CD4-positive, alpha-beta T cell (primary cell): ENCODE results near the gene SLC18A2. TPM values are rescaled to one million over a fixed set of nuclear protein-coding genes. Genes with fewer than 3 reads are reported as not detected.
A peak's percentile ranks its signal among the peaks of the same experiment; 100 is the strongest.
"Not testable (repeated sequence)": the region's sequence is repeated elsewhere in the genome, so short reads cannot be mapped to it uniquely, and the experiment has no call there.

Source experiments
- ATAC-seq: fragments of 200-7000 bp; cut with Tn5 transposase; one replicate; pipeline ENCODE4 v1.10.0; 2022; ENCODE audit warnings: mild to moderate bottlenecking; ENCODE audit not compliant: poor library complexity
- CTCF ChIA-PET: fragments of 350-600 bp; sonication (Branson Sonifier 250); formaldehyde crosslinking; loops from one replicate; lab custom pipeline; 2021; ENCODE audit warnings: antibody characterized with exemption, inconsistent platforms; lab: Charles Lee
- POLR2A ChIA-PET: fragments of 350-600 bp; sonication (Branson Sonifier 250); formaldehyde crosslinking; loops from one replicate; lab custom pipeline; 2021; ENCODE audit warnings: antibody characterized with exemption, inconsistent platforms; lab: Charles Lee
- DNase-seq, 14 experiments: peaks; one replicate each; pipeline ENCODE4 v3.0.0-alpha.2; 2013 to 2020; ENCODE audit warnings: mixed read lengths in 2 of 14
- H3K27ac ChIP-seq, 2 donors: one replicate each; pipeline versions ENCODE4 v1.5.1 to v1.7.0; 2013; ENCODE audit warnings: low read length in 2 of 2, low read depth in 1 of 2, mild to moderate bottlenecking in 1 of 2
- H3K27me3 ChIP-seq, 2 experiments: 1 replicate in 1 of 2; 2 replicates in 1 of 2; pipeline versions ENCODE4 v1.6.1 to v1.7.0; 2013; ENCODE audit warnings: low read length in 2 of 2, control low read depth in 1 of 2, mild to moderate bottlenecking in 1 of 2, moderate library complexity in 1 of 2; ENCODE audit not compliant: insufficient read depth in 2 of 2, control insufficient read depth in 1 of 2
- H3K36me3 ChIP-seq: one replicate; pipeline ENCODE4 v1.6.1; 2013; ENCODE audit warnings: low read length, control low read depth; ENCODE audit not compliant: insufficient read depth
- H3K4me1 ChIP-seq: one replicate; pipeline ENCODE4 v1.6.1; 2013; ENCODE audit warnings: low read length, control low read depth; ENCODE audit not compliant: insufficient read depth
- H3K4me3 ChIP-seq: one replicate; pipeline ENCODE4 v1.5.1; 2013; ENCODE audit warnings: mild to moderate bottlenecking, low read length, moderate library complexity
- H3K9me3 ChIP-seq, 2 experiments: 1 replicate in 1 of 2; 2 replicates in 1 of 2; pipeline versions ENCODE4 v1.6.1 to v1.7.0; 2013; ENCODE audit warnings: low read length in 2 of 2, mild to moderate bottlenecking in 2 of 2, control low read depth in 1 of 2, moderate library complexity in 1 of 2; ENCODE audit not compliant: control insufficient read depth in 1 of 2, insufficient read depth in 1 of 2
- H3K27ac Mint-ChIP-seq: one replicate; pipeline ENCODE4 v1.8.0; 2020; ENCODE audit warnings: mixed read lengths
- H3K27me3 Mint-ChIP-seq: one replicate; pipeline ENCODE4 v1.8.0; 2021; ENCODE audit warnings: mixed read lengths
- H3K36me3 Mint-ChIP-seq: one replicate; pipeline ENCODE4 v1.8.0; 2021; ENCODE audit warnings: low read depth, mixed read lengths
- H3K4me1 Mint-ChIP-seq: one replicate; pipeline ENCODE4 v1.8.0; 2021; ENCODE audit warnings: low read depth, mixed read lengths
- H3K4me3 Mint-ChIP-seq: one replicate; pipeline ENCODE4 v1.8.0; 2020; ENCODE audit warnings: mild to moderate bottlenecking, mixed read lengths
- H3K9me3 Mint-ChIP-seq: one replicate; pipeline ENCODE4 v1.8.0; 2020; ENCODE audit warnings: mixed read lengths
- intact Hi-C, 2 experiments: fragments of 100-400 bp; cut with DNase I in 1 of 2; cut with micrococcal nuclease in 1 of 2; formaldehyde crosslinking; loops; one replicate each; pipeline versions ENCODE4 v1.15.1 to v1.9.0; 2023 to 2025; cut with DNase I, micrococcal nuclease
- total RNA-seq, 174 experiments: library from RNA in 2 of 174; stranded (reverse) in 2 of 174; gene quantifications; one replicate each; pipeline ENCODE4 v1.2.3 and lab custom pipeline; 2021 to 2026
- TF ChIP-seq, protein P1 (sequence below): fragments of 200-600 bp; IDR thresholded peaks from one replicate; pipeline ENCODE4 v1.8.0; 2022; ENCODE audit warnings: antibody characterized with exemption, mild to moderate bottlenecking

SLC18A2 gene
- total RNA-seq, 2 experiments from 2014 or later, result 0.92 to 1.2 TPM

DNA sequence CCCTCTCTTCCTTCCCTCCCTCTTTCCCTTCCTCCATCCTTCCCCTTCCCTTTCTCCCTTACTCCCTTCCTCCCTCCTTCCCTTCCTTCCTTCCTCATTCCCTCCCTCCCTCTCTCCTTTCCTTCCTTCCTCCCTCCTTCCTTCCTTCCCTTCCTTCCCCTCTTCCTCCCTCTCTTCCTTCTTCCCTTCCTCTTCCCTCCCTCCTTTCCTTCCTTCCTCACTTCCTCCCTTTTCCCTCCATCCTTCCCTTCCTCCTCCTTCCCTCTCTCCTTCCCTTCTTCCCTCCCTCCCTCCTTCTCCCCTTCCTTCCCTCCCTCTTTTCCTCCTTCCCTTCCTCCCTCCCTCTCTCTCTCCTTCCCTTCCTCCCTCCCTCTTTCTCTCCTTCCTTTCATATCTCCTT is 12.7 kb upstream of the SLC18A2 start:
- ATAC-seq, result no peak
- CTCF ChIA-PET, result interaction anchor here (1.0 kb wide), 1 partner anchor 12 kb away, joined by 4 read pairs; no protein-coding TSS in a partner anchor

DNA sequence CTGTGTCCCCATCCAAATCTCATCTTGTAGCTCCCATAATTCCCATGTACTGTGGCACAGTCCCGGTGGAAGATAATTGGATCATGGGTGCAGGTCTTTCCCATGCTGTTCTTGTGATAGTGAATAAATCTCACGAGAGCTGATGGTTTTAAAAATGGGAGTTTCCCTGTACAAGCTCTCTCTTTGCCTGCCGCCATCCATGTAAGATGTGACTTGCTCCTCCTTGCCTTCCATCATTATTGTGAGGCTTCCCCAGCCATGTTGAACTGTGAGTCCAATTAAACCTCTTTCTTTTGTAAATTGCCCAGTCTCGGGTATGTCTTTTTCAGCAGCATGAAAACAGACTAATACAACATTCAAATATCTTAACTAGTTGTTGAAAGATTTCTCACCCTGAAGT is 10.8 kb upstream of the SLC18A2 start:
- H3K36me3 Mint-ChIP-seq, H3K9me3 Mint-ChIP-seq, intact Hi-C loops, H3K9me3 ChIP-seq, CTCF ChIA-PET, H3K36me3 ChIP-seq, H3K4me3 Mint-ChIP-seq, H3K4me1 ChIP-seq, H3K4me3 ChIP-seq, DNase-seq, ATAC-seq, POLR2A ChIA-PET, H3K27ac Mint-ChIP-seq, H3K27ac ChIP-seq, H3K4me1 Mint-ChIP-seq: not testable (repeated sequence)
- H3K27me3 ChIP-seq, result peaks cover 10 to 19% of the 10 kb centered on the region in 2 experiments
- peaks cover 40% of the 10 kb centered on the region for H3K27me3 Mint-ChIP-seq

More for the DNA sequence above, 12.7 kb upstream of the SLC18A2 start:
- intact Hi-C loops, result no loop called here
- DNase-seq, result no peak
- peaks cover 0 to 4% of the 10 kb centered on the region in 2 experiments for H3K9me3 ChIP-seq
- Mint-ChIP-seq H3K36me3 (no peaks in the 10 kb centered on the region), H3K27me3 (peaks cover 40% of the 10 kb centered on the region), H3K4me3 (no peak overlapping the region), H3K4me1 (no peaks in the 10 kb centered on the region), H3K27ac (no peak overlapping the region), H3K9me3 (no peaks in the 10 kb centered on the region)
- H3K4me3 ChIP-seq, result no peak overlapping the region
- POLR2A ChIA-PET, result no interaction called here
- TF ChIP-seq, protein P1, sequence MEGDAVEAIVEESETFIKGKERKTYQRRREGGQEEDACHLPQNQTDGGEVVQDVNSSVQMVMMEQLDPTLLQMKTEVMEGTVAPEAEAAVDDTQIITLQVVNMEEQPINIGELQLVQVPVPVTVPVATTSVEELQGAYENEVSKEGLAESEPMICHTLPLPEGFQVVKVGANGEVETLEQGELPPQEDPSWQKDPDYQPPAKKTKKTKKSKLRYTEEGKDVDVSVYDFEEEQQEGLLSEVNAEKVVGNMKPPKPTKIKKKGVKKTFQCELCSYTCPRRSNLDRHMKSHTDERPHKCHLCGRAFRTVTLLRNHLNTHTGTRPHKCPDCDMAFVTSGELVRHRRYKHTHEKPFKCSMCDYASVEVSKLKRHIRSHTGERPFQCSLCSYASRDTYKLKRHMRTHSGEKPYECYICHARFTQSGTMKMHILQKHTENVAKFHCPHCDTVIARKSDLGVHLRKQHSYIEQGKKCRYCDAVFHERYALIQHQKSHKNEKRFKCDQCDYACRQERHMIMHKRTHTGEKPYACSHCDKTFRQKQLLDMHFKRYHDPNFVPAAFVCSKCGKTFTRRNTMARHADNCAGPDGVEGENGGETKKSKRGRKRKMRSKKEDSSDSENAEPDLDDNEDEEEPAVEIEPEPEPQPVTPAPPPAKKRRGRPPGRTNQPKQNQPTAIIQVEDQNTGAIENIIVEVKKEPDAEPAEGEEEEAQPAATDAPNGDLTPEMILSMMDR, result no peak
- H3K36me3 ChIP-seq, result no peaks in the 10 kb centered on the region
- H3K27me3 ChIP-seq, result peaks cover 10 to 19% of the 10 kb centered on the region in 2 experiments
- no peak overlapping the region for H3K27ac ChIP-seq
- H3K4me1 ChIP-seq, result no peaks in the 10 kb centered on the region

DNA sequence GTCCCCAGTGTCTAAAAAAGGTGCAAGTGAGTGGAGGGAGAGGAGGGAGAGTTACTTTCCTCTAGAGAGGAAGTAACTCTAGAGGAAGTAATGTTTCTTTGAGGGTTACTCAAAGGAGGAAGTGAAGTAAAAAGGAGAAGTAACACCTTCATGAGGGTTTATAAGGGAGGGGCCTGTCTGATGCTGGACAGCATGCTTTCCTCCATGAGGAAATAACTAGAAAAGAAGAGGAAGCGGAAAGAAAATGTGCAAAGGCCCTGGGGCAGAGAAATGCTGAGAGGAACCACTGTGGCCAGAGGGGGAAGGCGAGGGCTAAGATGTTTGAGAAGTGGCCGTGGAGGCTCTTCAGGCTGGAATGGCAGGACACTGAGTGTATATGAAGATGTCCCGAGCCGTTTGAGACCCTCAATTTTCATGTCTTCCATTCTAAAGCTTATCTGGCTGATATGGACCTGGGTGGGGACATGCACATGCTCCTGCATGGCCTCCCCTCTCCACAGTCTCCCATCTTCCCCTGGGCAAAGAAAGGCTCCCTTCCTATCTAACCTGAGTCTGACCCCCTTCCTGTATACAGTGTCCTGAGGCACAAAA is 3.4 kb upstream of the SLC18A2 start:
- Mint-ChIP-seq H3K4me3 (no peak overlapping the region), H3K27ac (no peak overlapping the region), H3K27me3 (peaks cover 32% of the 10 kb centered on the region), H3K9me3 (no peaks in the 10 kb centered on the region), H3K4me1 (peaks cover 4% of the 10 kb centered on the region), H3K36me3 (no peaks in the 10 kb centered on the region)
- POLR2A ChIA-PET, result no interaction called here
- Histone ChIP-seq H3K9me3 (peaks cover 0 to 9% of the 10 kb centered on the region in 2 experiments), H3K4me3 (no peak overlapping the region), H3K4me1 (peaks cover 2% of the 10 kb centered on the region), H3K36me3 (no peaks in the 10 kb centered on the region), H3K27ac (no peak overlapping the region), H3K27me3 (peaks cover 7 to 9% of the 10 kb centered on the region in 2 experiments)
- intact Hi-C loops, result no loop called here
- CTCF ChIA-PET, result no interaction called here
- DNase-seq (peak in 3 of 14 experiments; percentile 19 to 38 (median 26)), ATAC-seq (no peak)
- TF ChIP-seq, protein P1, result no peak

DNA sequence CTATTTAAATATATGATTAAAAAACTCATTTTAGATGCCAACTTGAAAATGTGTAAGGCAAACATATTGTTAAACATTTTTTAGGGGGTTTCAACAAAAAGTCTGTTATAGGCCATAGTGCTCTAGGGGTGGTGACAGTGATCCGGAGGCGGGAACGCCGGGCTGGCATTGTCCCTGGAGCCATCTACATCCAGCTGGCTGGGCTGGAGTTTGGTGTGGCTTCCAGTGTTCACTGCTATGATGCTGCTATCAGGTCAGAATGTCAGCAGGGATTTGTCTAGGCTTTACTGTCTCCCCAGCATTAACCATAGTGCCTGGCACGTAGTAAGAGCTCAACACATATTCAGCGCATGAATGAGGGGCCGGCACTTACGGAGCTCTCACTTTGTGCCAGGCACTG is 1.9 kb upstream of the SLC18A2 start:
- peaks cover 47% of the 10 kb centered on the region for H3K27me3 Mint-ChIP-seq
- no peak overlapping the region for H3K4me3 Mint-ChIP-seq
- Histone ChIP-seq H3K9me3 (peaks cover 0 to 9% of the 10 kb centered on the region in 2 experiments), H3K36me3 (no peaks in the 10 kb centered on the region), H3K27me3 (peaks cover 13 to 18% of the 10 kb centered on the region in 2 experiments), H3K4me1 (peaks cover 2% of the 10 kb centered on the region), H3K4me3 (no peak overlapping the region), H3K27ac (no peak overlapping the region)
- H3K27ac Mint-ChIP-seq, result no peak overlapping the region
- peaks cover 4% of the 10 kb centered on the region for H3K4me1 Mint-ChIP-seq
- DNase-seq (no peak), ATAC-seq (no peak)
- intact Hi-C loops, result no loop called here
- H3K36me3 Mint-ChIP-seq, result no peaks in the 10 kb centered on the region
- CTCF ChIA-PET, result no interaction called here
- TF ChIP-seq, protein P1, result no peak
- no peaks in the 10 kb centered on the region for H3K9me3 Mint-ChIP-seq
- POLR2A ChIA-PET, result no interaction called here
